IMR-90 (cell line): Measurements from ENCODE around the gene RAB27A. TPM values are rescaled to one million over a fixed set of nuclear protein-coding genes. Genes with fewer than 3 reads are reported as not detected.

ENCODE experiments used
- ATAC-seq: fragments of 200-7000 bp; cut with Tn5 transposase; 2 replicates; pipeline ENCODE4 v1.9.1; 2020; ENCODE audit warnings: low read depth, mild to moderate bottlenecking, moderate library complexity
- BruUV-seq: library from RNA; stranded (reverse); fragments of 400-500 nt; replicated peaks from 2 replicates; lab custom pipeline; 2021; lab: Mats Ljungman, UMichigan
- CTCF ChIA-PET: fragments of 300-600 bp; formaldehyde crosslinking; extraction: SDS; loops from one replicate; lab custom pipeline; 2021; ENCODE audit warnings: antibody characterized with exemption; lab: Yijun Ruan, JAX
- POLR2A ChIA-PET: fragments of 300-600 bp; sonication (Branson Sonifier 250); formaldehyde crosslinking; loops from one replicate; lab custom pipeline; 2022; ENCODE audit warnings: antibody characterized with exemption; ENCODE audit not compliant: unreplicated experiment; lab: Charles Lee
- DNase-seq: peaks from one replicate; pipeline ENCODE4 v3.0.0; 2013
- H2AFZ ChIP-seq: replicated peaks from 2 replicates; pipeline ENCODE3; 2013; ENCODE audit warnings: low read length, mild to moderate bottlenecking; ENCODE audit not compliant: poor library complexity
- H2AK5ac ChIP-seq: 2 replicates; pipeline ENCODE4 v1.6.1; 2013; ENCODE audit warnings: low read depth, low read length, inconsistent platforms
- H2AK9ac ChIP-seq: replicated peaks from 2 replicates; pipeline ENCODE3; 2013; ENCODE audit warnings: mild to moderate bottlenecking, low read depth, low read length, moderate library complexity; ENCODE audit not compliant: poor library complexity
- H2BK120ac ChIP-seq: 2 replicates; pipeline ENCODE4 v1.6.1; 2013; ENCODE audit warnings: low read depth, low read length, inconsistent platforms
- H2BK15ac ChIP-seq: 3 replicates; pipeline ENCODE4 v1.6.1; 2013; ENCODE audit warnings: low read depth, low read length, inconsistent platforms
- H2BK20ac ChIP-seq: 2 replicates; pipeline ENCODE4 v1.6.1; 2013; ENCODE audit warnings: low read depth, mild to moderate bottlenecking, inconsistent platforms, low read length, moderate library complexity
- H2BK5ac ChIP-seq: 2 replicates; pipeline ENCODE4 v1.6.1; 2013; ENCODE audit warnings: mild to moderate bottlenecking, low read depth, low read length, inconsistent platforms; ENCODE audit not compliant: poor library complexity, severe bottlenecking
- H3K14ac ChIP-seq: replicated peaks from 2 replicates; pipeline ENCODE4 v1.6.1; 2013; ENCODE audit warnings: low read depth, low read length, inconsistent platforms
- H3K18ac ChIP-seq: 2 replicates; pipeline ENCODE4 v1.6.1; 2013; ENCODE audit warnings: low read depth, low read length, control low read depth
- H3K23ac ChIP-seq: 2 replicates; pipeline ENCODE4 v1.6.1; 2013; ENCODE audit warnings: low read depth, low read length, inconsistent platforms
- H3K27ac ChIP-seq: 2 replicates; pipeline ENCODE4 v1.5.1; 2013; ENCODE audit warnings: mild to moderate bottlenecking, control low read depth, low read length; ENCODE audit not compliant: insufficient read depth
- H3K27me3 ChIP-seq: 2 replicates; pipeline ENCODE4 v1.6.1; 2013; ENCODE audit warnings: low read length; ENCODE audit not compliant: control insufficient read depth, insufficient read depth
- H3K36me3 ChIP-seq: 2 replicates; pipeline ENCODE4 v1.6.1; 2013; ENCODE audit warnings: low read length, mixed read lengths; ENCODE audit not compliant: control insufficient read depth, insufficient read depth
- H3K4ac ChIP-seq: 2 replicates; pipeline ENCODE4 v1.6.1; 2013; ENCODE audit warnings: low read depth, low read length, inconsistent platforms
- H3K4me1 ChIP-seq: 2 replicates; pipeline ENCODE4 v1.6.1; 2013; ENCODE audit warnings: low read length, mixed read lengths; ENCODE audit not compliant: control insufficient read depth, insufficient read depth
- H3K4me2 ChIP-seq: 2 replicates; pipeline ENCODE4 v1.6.1; 2013; ENCODE audit warnings: low read depth, mild to moderate bottlenecking, control low read depth, low read length, moderate library complexity
- H3K4me3 ChIP-seq: 2 replicates; pipeline ENCODE4 v1.5.1; 2013; ENCODE audit warnings: low read depth, mild to moderate bottlenecking, control low read depth, low read length, moderate library complexity; ENCODE audit not compliant: insufficient read depth
- H3K56ac ChIP-seq: 2 replicates; pipeline ENCODE4 v1.6.1; 2013; ENCODE audit warnings: low read length, inconsistent platforms; ENCODE audit not compliant: insufficient read depth; ENCODE audit errors: extremely low read depth
- H3K79me1 ChIP-seq, 2 experiments: 2 replicates each; pipeline ENCODE4 v1.6.1; 2013; ENCODE audit warnings: low read length in 2 of 2, inconsistent platforms in 1 of 2, low read depth in 1 of 2
- H3K9ac ChIP-seq: 2 replicates; pipeline ENCODE4 v1.6.1; 2013; ENCODE audit warnings: low read depth, low read length, control low read depth
- H3K9me1 ChIP-seq: 2 replicates; pipeline ENCODE4 v1.6.1; 2013; ENCODE audit warnings: low read length, inconsistent platforms; ENCODE audit not compliant: insufficient read depth
- H3K9me3 ChIP-seq: 2 replicates; pipeline ENCODE4 v1.6.1; 2013; ENCODE audit warnings: low read length; ENCODE audit not compliant: control insufficient read depth, insufficient read depth
- H4K20me1 ChIP-seq: 2 replicates; pipeline ENCODE4 v1.6.1; 2013; ENCODE audit warnings: low read length, inconsistent platforms; ENCODE audit not compliant: insufficient read depth
- H4K5ac ChIP-seq: 2 replicates; pipeline ENCODE4 v1.6.1; 2013; ENCODE audit warnings: mild to moderate bottlenecking, low read depth, low read length, control low read depth
- H4K8ac ChIP-seq, 2 experiments: 2 replicates each; pipeline ENCODE4 v1.6.1; 2013; ENCODE audit warnings: low read depth in 2 of 2, low read length in 2 of 2, control low read depth in 1 of 2, inconsistent platforms in 1 of 2
- H4K91ac ChIP-seq: 2 replicates; pipeline ENCODE4 v1.6.1; 2013; ENCODE audit warnings: low read depth, low read length, inconsistent platforms; ENCODE audit not compliant: insufficient read depth
- BHLHE40 ChIP-seq: fragments of 150-350 bp; IDR thresholded peaks from 2 replicates; pipeline ENCODE4 v1.6.1; 2016; ENCODE audit warnings: mild to moderate bottlenecking, low read depth, low read length
- CEBPB ChIP-seq: IDR thresholded peaks from 2 replicates; pipeline ENCODE4 v1.6.1; 2012; ENCODE audit warnings: low read depth, low read length, improper control_type of control experiment
- MAFK ChIP-seq: IDR thresholded peaks from 2 replicates; pipeline ENCODE4 v1.6.1; 2012; ENCODE audit warnings: low read depth, low read length, improper control_type of control experiment
- MXI1 ChIP-seq: IDR thresholded peaks from 2 replicates; pipeline ENCODE4 v1.6.1; 2012; ENCODE audit warnings: low read depth, mild to moderate bottlenecking, low read length, moderate library complexity, borderline replicate concordance
- NFE2L2 ChIP-seq: fragments of 150-350 bp; IDR thresholded peaks from 2 replicates; pipeline ENCODE4 v1.6.1; 2016; ENCODE audit warnings: low read depth, mild to moderate bottlenecking, low read length
- POLR2A ChIP-seq: IDR thresholded peaks from 2 replicates; pipeline ENCODE4 v1.6.1; 2012; ENCODE audit warnings: mild to moderate bottlenecking, low read depth, low read length
- RFX5 ChIP-seq: IDR thresholded peaks from 2 replicates; pipeline ENCODE4 v1.8.0; 2012; ENCODE audit warnings: low read depth, mild to moderate bottlenecking, low read length, moderate library complexity
- WGBS, 2 experiments: methylation state at CpG; one replicate each; pipeline versions ENCODE4 v1.1.5 to v1.1.7; 2013; ENCODE audit warnings: missing lambda C conversion rate in 2 of 2; ENCODE audit not compliant: insufficient read length in 1 of 2; ENCODE audit errors: extremely low coverage in 2 of 2; 5-methylcytosine and 5-hydroxymethylcytosine counted together
- dilution Hi-C: fragments of 300-500 bp; cut with HindIII; formaldehyde crosslinking; loops from one replicate; pipeline ENCODE4 v1.14.3; 2018; ENCODE audit warnings: low sequenced_read_pairs; ENCODE audit not compliant: unreplicated experiment
- in situ Hi-C: fragments of 300-500 bp; cut with MboI; formaldehyde crosslinking; loops from 3 replicates; pipeline ENCODE4 v1.14.3; 2019; ENCODE audit warnings: low sequenced_read_pairs, inconsistent platforms, mixed read lengths
- intact Hi-C: fragments of 100-400 bp; cut with micrococcal nuclease; formaldehyde crosslinking; loops from 2 replicates; pipeline ENCODE4 v1.10.0; 2022
- polyA plus RNA-seq, 3 experiments: library from polyadenylated mRNA; depleted of rRNA; stranded (reverse); fragments of >200 nt; gene quantifications; 2 replicates each; pipeline ENCODE4 v1.2.3, GENCODE V29; 2012; ENCODE audit warnings: low replicate concordance in 1 of 3
- total RNA-seq: library from RNA; depleted of rRNA; stranded (reverse); fragments of >200 nt; gene quantifications from 2 replicates; pipeline ENCODE4 v1.2.3, GENCODE V29; 2012
- TF ChIP-seq, protein P1 (sequence below): conservative IDR thresholded peaks from 2 replicates; pipeline ENCODE4 v1.5.1; 2012; ENCODE audit warnings: mild to moderate bottlenecking, low read depth, low read length, improper control_type of control experiment

The RAB27A gene
- total and polyA plus RNA-seq, 2 of the 4 experiments (the other 2 are of a cell fraction): 4.8 to 13.7 TPM

DNA sequence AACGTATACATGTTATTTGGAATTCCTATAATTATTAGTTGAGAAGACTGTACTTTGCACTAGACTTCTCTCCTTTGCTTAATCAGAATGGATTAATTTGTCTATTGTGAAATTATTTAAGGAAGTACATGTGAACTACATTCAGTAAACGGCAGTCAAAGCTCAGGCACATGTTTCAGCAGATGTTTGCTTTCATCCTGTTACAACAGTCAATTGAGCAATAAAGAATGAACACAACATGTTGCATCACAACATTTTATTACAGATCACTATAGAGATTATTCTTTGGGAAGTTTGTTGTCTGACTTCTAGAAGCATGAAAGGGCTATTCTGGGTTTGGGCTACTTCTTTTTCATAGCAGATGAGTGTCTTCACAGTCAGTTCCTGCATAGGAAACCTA is 39.2 kb downstream of the RAB27A start:
- peak overlapping the region in 1 of 2 experiments; percentile 47; a peak in 1 of 4 replicates for H4K8ac ChIP-seq
- H3K36me3 ChIP-seq: no peaks in the 10 kb centered on the region
- H3K14ac ChIP-seq: no peak overlapping the region
- 0 out of 3 replicates have a peak overlapping the region, but pooled peaks have one; percentile 26 for H2BK15ac ChIP-seq
- peak overlapping the region; percentile 63; the same call in 1 of the 2 replicates for H2BK20ac ChIP-seq
- H3K4me2 ChIP-seq: no peak overlapping the region
- H3K9me3 ChIP-seq: no peaks in the 10 kb centered on the region
- no peak overlapping the region for H4K91ac ChIP-seq
- H4K20me1 ChIP-seq: no peaks in the 10 kb centered on the region
- no peak overlapping the region for H4K5ac ChIP-seq
- H3K27ac ChIP-seq: peak overlapping the region; percentile 53; the same call in 1 of the 2 replicates
- POLR2A ChIA-PET: no interaction called here
- BruUV-seq: no TSS peak
- no peaks in the 10 kb centered on the region for H3K27me3 ChIP-seq
- in situ Hi-C loops: no loop called here
- H3K23ac ChIP-seq: no peak overlapping the region
- CTCF ChIA-PET: interaction anchor here (0.6 kb wide), 2 partner anchors 14 to 330 kb away, joined by 3 to 4 read pairs; no protein-coding TSS in a partner anchor
- H2AK5ac ChIP-seq: no peak overlapping the region
- H3K9me1 ChIP-seq: peaks cover 6% of the 10 kb centered on the region
- TF ChIP-seq BHLHE40 (peak; percentile 56; the same call in 1 of the 2 replicates), POLR2A (no peak), MXI1 (peak; percentile 89), MAFK (no peak), NFE2L2 (no peak), RFX5 (no peak), CEBPB (peak; percentile 95)
- TF ChIP-seq, protein P1, sequence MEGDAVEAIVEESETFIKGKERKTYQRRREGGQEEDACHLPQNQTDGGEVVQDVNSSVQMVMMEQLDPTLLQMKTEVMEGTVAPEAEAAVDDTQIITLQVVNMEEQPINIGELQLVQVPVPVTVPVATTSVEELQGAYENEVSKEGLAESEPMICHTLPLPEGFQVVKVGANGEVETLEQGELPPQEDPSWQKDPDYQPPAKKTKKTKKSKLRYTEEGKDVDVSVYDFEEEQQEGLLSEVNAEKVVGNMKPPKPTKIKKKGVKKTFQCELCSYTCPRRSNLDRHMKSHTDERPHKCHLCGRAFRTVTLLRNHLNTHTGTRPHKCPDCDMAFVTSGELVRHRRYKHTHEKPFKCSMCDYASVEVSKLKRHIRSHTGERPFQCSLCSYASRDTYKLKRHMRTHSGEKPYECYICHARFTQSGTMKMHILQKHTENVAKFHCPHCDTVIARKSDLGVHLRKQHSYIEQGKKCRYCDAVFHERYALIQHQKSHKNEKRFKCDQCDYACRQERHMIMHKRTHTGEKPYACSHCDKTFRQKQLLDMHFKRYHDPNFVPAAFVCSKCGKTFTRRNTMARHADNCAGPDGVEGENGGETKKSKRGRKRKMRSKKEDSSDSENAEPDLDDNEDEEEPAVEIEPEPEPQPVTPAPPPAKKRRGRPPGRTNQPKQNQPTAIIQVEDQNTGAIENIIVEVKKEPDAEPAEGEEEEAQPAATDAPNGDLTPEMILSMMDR: no peak
- no peak overlapping the region for H2BK5ac ChIP-seq
- peaks cover 28% of the 10 kb centered on the region for H3K4me1 ChIP-seq
- H3K4me3 ChIP-seq: no peak overlapping the region
- H3K79me1 ChIP-seq: peaks cover 13 to 22% of the 10 kb centered on the region in 2 experiments; a peak in 3 of 4 replicates
- no peak overlapping the region for H2AK9ac ChIP-seq
- peak; percentile 76 for DNase-seq
- no peak overlapping the region for H2BK120ac ChIP-seq
- dilution Hi-C loops: no loop called here
- WGBS, 2 experiments: no CpG with 5 or more reads among the region's 2 CpGs
- no peak overlapping the region for H2AFZ ChIP-seq
- no peak overlapping the region for H3K9ac ChIP-seq
- no peak overlapping the region; the same call in 1 of the 2 replicates for H3K18ac ChIP-seq
- H3K56ac ChIP-seq: no peak overlapping the region
- no peak overlapping the region for H3K4ac ChIP-seq
- intact Hi-C loops: no loop called here
- ATAC-seq: peak; percentile 12; the same call in 1 of the 2 replicates
